ENCODE data around the gene SLC38A2.

DNA sequence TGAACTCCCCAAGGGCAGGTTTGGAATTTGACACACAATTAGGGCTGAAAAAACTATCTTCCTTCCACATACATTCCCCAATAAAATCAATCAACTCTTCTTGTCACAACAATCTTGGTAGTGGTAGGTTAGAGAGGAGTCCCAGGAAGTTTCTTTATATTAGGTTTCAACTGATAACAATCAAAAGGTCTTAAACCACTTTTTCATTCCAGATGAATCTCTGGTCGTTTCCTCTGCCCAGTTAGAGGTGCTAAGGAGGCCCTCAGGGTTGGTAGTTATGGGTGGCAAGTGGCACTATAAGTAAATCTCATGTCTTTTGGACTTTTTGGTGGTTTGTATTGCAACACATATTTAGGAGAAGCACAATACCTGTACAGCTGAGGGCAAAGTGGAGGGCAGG, 1.7 kb upstream of the SLC38A2 start:
- no peak for TF ChIP-seq EP300 (IDR thresholded peaks at IDR 0.05)
- TF ChIP-seq, protein P1, sequence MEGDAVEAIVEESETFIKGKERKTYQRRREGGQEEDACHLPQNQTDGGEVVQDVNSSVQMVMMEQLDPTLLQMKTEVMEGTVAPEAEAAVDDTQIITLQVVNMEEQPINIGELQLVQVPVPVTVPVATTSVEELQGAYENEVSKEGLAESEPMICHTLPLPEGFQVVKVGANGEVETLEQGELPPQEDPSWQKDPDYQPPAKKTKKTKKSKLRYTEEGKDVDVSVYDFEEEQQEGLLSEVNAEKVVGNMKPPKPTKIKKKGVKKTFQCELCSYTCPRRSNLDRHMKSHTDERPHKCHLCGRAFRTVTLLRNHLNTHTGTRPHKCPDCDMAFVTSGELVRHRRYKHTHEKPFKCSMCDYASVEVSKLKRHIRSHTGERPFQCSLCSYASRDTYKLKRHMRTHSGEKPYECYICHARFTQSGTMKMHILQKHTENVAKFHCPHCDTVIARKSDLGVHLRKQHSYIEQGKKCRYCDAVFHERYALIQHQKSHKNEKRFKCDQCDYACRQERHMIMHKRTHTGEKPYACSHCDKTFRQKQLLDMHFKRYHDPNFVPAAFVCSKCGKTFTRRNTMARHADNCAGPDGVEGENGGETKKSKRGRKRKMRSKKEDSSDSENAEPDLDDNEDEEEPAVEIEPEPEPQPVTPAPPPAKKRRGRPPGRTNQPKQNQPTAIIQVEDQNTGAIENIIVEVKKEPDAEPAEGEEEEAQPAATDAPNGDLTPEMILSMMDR (IDR thresholded peaks at IDR 0.05) = no peak
- TF ChIP-seq POLR2A (IDR thresholded peaks at IDR 0.05) = no peak

All from tibial nerve (tissue), 4 donors.